Measurements from ENCODE around the gene GPR132. TPM values are rescaled to one million over a fixed set of nuclear protein-coding genes. Genes with fewer than 3 reads are reported as not detected.

GPR132 gene
- total RNA-seq, 6 donors from 2014 or later, result 3.0 to 14.7 (median 7.0) TPM

DNA sequence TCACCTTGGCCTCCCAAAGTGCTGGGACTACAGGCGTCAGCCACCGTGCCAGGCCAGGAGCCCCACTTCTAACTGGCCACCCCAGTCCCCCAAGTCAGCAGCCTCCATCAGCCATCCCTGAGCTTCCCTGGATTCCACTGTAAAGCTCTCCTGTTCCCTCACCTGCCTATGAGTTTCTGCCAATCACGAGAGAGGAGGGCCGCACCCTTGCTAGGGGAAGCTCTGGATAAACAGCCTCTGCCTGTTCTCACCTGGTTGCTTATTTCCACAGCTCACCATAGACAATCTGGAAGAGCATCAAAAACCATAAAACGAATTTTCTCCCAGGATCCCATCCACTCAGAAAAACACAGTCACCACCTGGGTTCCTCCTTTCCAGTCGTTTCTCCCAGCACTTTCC is 49.3 kb downstream of the GPR132 start:
- TF ChIP-seq POLR2AphosphoS5 (IDR thresholded peaks at IDR 0.05) (no peak), EP300 (IDR thresholded peaks at IDR 0.05) (no peak), POLR2A (IDR thresholded peaks at IDR 0.05) (no peak)
- TF ChIP-seq, protein P1, sequence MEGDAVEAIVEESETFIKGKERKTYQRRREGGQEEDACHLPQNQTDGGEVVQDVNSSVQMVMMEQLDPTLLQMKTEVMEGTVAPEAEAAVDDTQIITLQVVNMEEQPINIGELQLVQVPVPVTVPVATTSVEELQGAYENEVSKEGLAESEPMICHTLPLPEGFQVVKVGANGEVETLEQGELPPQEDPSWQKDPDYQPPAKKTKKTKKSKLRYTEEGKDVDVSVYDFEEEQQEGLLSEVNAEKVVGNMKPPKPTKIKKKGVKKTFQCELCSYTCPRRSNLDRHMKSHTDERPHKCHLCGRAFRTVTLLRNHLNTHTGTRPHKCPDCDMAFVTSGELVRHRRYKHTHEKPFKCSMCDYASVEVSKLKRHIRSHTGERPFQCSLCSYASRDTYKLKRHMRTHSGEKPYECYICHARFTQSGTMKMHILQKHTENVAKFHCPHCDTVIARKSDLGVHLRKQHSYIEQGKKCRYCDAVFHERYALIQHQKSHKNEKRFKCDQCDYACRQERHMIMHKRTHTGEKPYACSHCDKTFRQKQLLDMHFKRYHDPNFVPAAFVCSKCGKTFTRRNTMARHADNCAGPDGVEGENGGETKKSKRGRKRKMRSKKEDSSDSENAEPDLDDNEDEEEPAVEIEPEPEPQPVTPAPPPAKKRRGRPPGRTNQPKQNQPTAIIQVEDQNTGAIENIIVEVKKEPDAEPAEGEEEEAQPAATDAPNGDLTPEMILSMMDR (IDR thresholded peaks at IDR 0.05), result no peak
- no peaks in the 10 kb centered on the region for H3K27me3 ChIP-seq
- H3K4me1 ChIP-seq, result peaks cover 19 to 28% (median 24%) of the 10 kb centered on the region in 4 donors
- WGBS, 2 donors, result 83 to 91% methylated on average over 6 of the region's 6 CpGs
- H3K4me3 ChIP-seq, result no peak overlapping the region
- no peak overlapping the region for H3K27ac ChIP-seq
- DNase-seq (no peak), ATAC-seq (ENCODE audit: low FRiP score in 2 of 2) (no peak)
- H3K36me3 ChIP-seq, result peaks cover 0 to 9% (median 7%) of the 10 kb centered on the region in 4 donors
- no peaks in the 10 kb centered on the region for H3K9me3 ChIP-seq

DNA sequence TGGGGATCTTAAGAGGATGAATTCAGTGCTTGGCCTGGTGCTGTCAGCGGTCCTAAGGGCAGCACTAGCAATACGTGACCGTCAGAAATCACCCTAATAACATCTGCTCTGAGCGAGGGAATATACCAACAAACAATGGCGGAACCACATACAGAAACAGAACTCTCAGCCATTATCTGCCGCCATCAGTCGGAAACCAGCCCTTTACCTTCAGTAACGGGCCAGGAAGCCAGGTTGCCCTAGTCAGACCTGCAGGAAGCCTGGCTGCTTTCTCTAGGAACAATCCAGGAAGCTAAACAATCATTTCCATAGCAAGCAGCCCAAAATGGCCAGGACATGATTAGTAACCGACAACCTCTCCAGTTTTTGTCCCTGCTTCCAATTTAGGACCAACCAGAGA is 50.0 kb downstream of the GPR132 start:
- no peak for ATAC-seq (ENCODE audit: low FRiP score in 2 of 2)
- TF ChIP-seq, protein P1 (IDR thresholded peaks at IDR 0.05), result no peak
- TF ChIP-seq POLR2AphosphoS5 (IDR thresholded peaks at IDR 0.05) (no peak), EP300 (IDR thresholded peaks at IDR 0.05) (no peak), POLR2A (IDR thresholded peaks at IDR 0.05) (no peak)
- H3K27me3 ChIP-seq, result no peaks in the 10 kb centered on the region
- 84% methylated on average over 9 of the region's 9 CpGs for WGBS, 2 donors
- no peak for DNase-seq
- peaks cover 0 to 16% (median 9%) of the 10 kb centered on the region in 4 donors for H3K36me3 ChIP-seq
- H3K4me1 ChIP-seq, result peaks cover 19 to 25% (median 23%) of the 10 kb centered on the region in 4 donors
- H3K9me3 ChIP-seq, result no peaks in the 10 kb centered on the region
- no peak overlapping the region for H3K4me3 ChIP-seq
- H3K27ac ChIP-seq, result no peak overlapping the region

DNA sequence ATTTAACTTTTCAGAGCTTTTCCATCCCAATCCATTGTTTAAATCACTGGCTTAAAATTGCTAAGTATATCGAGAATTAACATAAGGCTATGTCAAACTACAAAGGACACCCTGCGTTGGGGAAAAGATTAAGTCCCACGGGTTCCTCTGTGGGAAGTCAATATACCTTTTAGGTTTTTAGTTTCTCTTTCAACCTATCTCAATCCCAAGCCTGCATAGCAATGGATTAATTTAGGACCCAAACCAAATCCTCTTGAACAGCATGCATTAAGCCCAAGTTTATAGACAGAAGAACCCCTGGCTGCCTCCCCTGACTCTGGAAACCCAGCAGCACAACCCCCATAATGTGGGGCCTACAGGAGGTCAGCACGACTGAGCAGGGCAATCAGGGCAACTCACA is 50.6 kb downstream of the GPR132 start:
- no peak for ATAC-seq (ENCODE audit: low FRiP score in 2 of 2)
- Histone ChIP-seq H3K36me3 (peaks cover 0 to 22% (median 14%) of the 10 kb centered on the region in 4 donors), H3K9me3 (no peaks in the 10 kb centered on the region), H3K27me3 (no peaks in the 10 kb centered on the region), H3K27ac (no peak overlapping the region), H3K4me3 (no peak overlapping the region), H3K4me1 (peaks cover 13 to 19% (median 17%) of the 10 kb centered on the region in 4 donors)
- 68 to 76% methylated on average over 4 of the region's 4 CpGs for WGBS, 2 donors
- TF ChIP-seq POLR2A (IDR thresholded peaks at IDR 0.05) (no peak), POLR2AphosphoS5 (IDR thresholded peaks at IDR 0.05) (no peak), EP300 (IDR thresholded peaks at IDR 0.05) (no peak)
- TF ChIP-seq, protein P1 (IDR thresholded peaks at IDR 0.05), result no peak
- no peak for DNase-seq

DNA sequence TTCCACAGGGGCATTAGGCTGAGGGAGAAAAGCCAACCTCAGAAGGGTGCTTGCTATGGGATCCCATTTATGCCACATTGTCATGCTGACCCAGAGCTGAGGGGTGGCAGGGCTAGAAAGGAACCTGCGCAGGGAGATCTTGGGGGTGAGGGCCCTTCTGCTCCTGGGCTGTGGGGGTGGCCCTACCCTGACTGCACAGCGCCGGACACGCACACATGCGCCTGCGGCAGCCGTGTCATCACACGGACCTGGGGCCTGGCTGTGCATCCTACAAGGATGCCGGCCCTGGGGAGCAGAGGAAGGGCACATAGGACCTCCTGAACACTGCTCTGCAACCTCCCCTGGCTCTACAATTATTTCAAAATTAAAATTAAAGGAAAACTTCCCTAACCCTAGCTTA is 51.2 kb downstream of the GPR132 start:
- H3K4me1 ChIP-seq, result peaks cover 7 to 13% (median 11%) of the 10 kb centered on the region in 4 donors
- whole genome bisulfite sequencing, 2 donors, result 90% methylated on average over 2 to 9 of the region's 9 CpGs
- no peaks in the 10 kb centered on the region for H3K9me3 ChIP-seq
- ATAC-seq (ENCODE audit: low FRiP score in 2 of 2) (no peak), DNase-seq (no peak)
- peaks cover 0 to 27% (median 17%) of the 10 kb centered on the region in 4 donors for H3K36me3 ChIP-seq
- no peaks in the 10 kb centered on the region for H3K27me3 ChIP-seq
- H3K4me3 ChIP-seq, result no peak overlapping the region
- no peak for TF ChIP-seq EP300 (IDR thresholded peaks at IDR 0.05)
- TF ChIP-seq, protein P1 (IDR thresholded peaks at IDR 0.05), result no peak
- TF ChIP-seq POLR2AphosphoS5 (IDR thresholded peaks at IDR 0.05), result no peak
- no peak for TF ChIP-seq POLR2A (IDR thresholded peaks at IDR 0.05)
- H3K27ac ChIP-seq, result no peak overlapping the region

DNA sequence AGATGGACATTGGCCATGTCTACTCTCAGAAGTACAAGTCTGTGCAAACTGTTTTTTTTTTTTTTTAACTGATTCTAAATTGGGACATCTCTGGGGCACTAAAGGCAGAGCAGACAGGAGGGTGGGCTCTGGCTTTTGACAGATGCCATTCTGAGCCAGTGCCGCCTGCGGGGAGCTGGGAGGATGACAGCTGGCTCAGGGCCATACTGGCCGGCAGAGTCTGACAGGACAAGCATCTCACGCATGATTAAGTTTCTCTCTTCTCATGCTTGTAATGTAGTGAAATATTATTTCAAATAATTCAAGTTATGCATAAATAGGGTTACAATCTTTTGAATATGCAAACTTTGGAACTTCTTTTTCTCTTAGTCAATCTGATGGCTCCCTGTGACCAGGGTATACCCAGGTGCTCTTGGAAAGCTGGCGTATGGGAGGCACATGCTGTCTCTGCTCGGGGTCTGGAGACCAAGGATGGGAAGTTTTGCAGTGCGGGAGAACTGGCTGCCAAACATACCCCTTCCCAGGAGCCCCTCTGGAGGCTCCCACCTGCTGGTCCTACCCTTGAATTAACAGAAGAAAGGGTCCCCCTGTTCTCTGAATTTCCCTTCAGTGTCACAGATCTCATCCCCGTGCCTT is 52.0 kb downstream of the GPR132 start:
- TF ChIP-seq, protein P1 (IDR thresholded peaks at IDR 0.05), result no peak
- TF ChIP-seq POLR2A (IDR thresholded peaks at IDR 0.05) (no peak), EP300 (IDR thresholded peaks at IDR 0.05) (no peak), POLR2AphosphoS5 (IDR thresholded peaks at IDR 0.05) (no peak)
- Histone ChIP-seq H3K4me1 (peaks cover 4 to 10% (median 6%) of the 10 kb centered on the region in 4 donors), H3K36me3 (peaks cover 0 to 30% (median 20%) of the 10 kb centered on the region in 4 donors), H3K27me3 (no peaks in the 10 kb centered on the region), H3K9me3 (no peaks in the 10 kb centered on the region), H3K27ac (no peak overlapping the region), H3K4me3 (no peak overlapping the region)
- DNase-seq, result no peak
- no peak for ATAC-seq (ENCODE audit: low FRiP score in 2 of 2)
- WGBS, 2 donors, result 66 to 69% methylated on average over 8 of the region's 8 CpGs
